SH-SY5Y (cell line): ENCODE results near the gene RPL10.

Experiments used
- GATA2 ChIP-seq: IDR thresholded peaks from 2 replicates; pipeline ENCODE4 v1.6.1; 2011; ENCODE audit warnings: mild to moderate bottlenecking, low read depth, low read length
- GATA3 ChIP-seq: IDR thresholded peaks from 2 replicates; pipeline ENCODE4 v1.6.1; 2011; ENCODE audit warnings: low read depth, mild to moderate bottlenecking, low read length, moderate library complexity

The RPL10 gene

GRCh38 chrX:154401918-154402621, 3.9 kb downstream of the RPL10 start:
- TF ChIP-seq GATA2, result no peak
- TF ChIP-seq GATA3, result no peak

- TF ChIP-seq GATA2, result no peak
- no peak for TF ChIP-seq GATA3
Measured at GRCh38 chrX:154402622-154403127, 4.5 kb downstream of the RPL10 start.

- TF ChIP-seq GATA2, result no peak
- no peak for TF ChIP-seq GATA3
Measured at GRCh38 chrX:154403192-154403591, 5.0 kb downstream of the RPL10 start.

GRCh38 chrX:154403858-154404257, 5.7 kb downstream of the RPL10 start:
- TF ChIP-seq GATA3 (no peak), GATA2 (no peak)

GRCh38 chrX:154404625-154405192, 6.5 kb downstream of the RPL10 start:
- TF ChIP-seq GATA2, result no peak
- no peak for TF ChIP-seq GATA3

- TF ChIP-seq GATA3 (no peak), GATA2 (no peak)
Measured at GRCh38 chrX:154408659-154409221, 10.6 kb downstream of the RPL10 start.

GRCh38 chrX:154409222-154409871, 11.2 kb downstream of the RPL10 start, which contains the start of gene DNASE1L1:
DNASE1L1 (minus strand) TSS chrX:154409254; CDS start chrX:154405568, 3,686 bp downstream.
- TF ChIP-seq GATA3, result no peak
- no peak for TF ChIP-seq GATA2

- TF ChIP-seq GATA2 (no peak), GATA3 (no peak)
Measured at GRCh38 chrX:154411981-154412340, 13.8 kb downstream of the RPL10 start.

- TF ChIP-seq GATA3 (no peak), GATA2 (no peak)
Measured at GRCh38 chrX:154412468-154412867, 14.3 kb downstream of the RPL10 start.

GRCh38 chrX:154413142-154413541, 15.0 kb downstream of the RPL10 start:
- TF ChIP-seq GATA3, result no peak

- TF ChIP-seq GATA3, result no peak
- TF ChIP-seq GATA2, result no peak
Measured at GRCh38 chrX:154417157-154417556, 19.0 kb downstream of the RPL10 start.

- TF ChIP-seq GATA3 (no peak), GATA2 (no peak)
Measured at GRCh38 chrX:154419189-154419588, 21.0 kb downstream of the RPL10 start.

- TF ChIP-seq GATA3 (no peak), GATA2 (no peak)
Measured at GRCh38 chrX:154419688-154420401, 21.7 kb downstream of the RPL10 start.

DNA sequence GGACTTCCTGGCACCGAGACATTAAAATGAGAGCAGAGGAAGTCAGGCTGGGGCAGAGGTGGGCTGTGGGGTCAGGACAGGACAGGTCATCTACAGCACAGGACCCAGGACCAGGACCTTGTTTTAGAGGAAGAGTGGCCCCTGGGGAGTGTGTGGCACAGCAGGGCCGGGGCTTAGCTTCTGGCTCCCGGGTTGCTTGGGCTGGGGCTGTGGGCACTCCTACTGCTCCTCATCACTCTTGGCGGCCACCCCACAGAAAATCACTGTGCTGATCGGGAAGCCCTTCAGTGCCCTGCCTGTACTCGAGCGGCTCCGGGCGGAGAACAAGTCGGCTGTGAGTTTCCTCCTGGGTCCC, 22.2 kb downstream of the RPL10 start:
- TF ChIP-seq GATA3 (no peak), GATA2 (no peak)

- TF ChIP-seq GATA3 (no peak), GATA2 (no peak)
Measured at GRCh38 chrX:154426916-154427770, 29.0 kb downstream of the RPL10 start.
